ENCODE results near the gene LRRC45.

LRRC45 gene

GRCh38 chr17:82053556-82054263, 30.6 kb downstream of the LRRC45 start:
- no peak for DNase-seq

DNA sequence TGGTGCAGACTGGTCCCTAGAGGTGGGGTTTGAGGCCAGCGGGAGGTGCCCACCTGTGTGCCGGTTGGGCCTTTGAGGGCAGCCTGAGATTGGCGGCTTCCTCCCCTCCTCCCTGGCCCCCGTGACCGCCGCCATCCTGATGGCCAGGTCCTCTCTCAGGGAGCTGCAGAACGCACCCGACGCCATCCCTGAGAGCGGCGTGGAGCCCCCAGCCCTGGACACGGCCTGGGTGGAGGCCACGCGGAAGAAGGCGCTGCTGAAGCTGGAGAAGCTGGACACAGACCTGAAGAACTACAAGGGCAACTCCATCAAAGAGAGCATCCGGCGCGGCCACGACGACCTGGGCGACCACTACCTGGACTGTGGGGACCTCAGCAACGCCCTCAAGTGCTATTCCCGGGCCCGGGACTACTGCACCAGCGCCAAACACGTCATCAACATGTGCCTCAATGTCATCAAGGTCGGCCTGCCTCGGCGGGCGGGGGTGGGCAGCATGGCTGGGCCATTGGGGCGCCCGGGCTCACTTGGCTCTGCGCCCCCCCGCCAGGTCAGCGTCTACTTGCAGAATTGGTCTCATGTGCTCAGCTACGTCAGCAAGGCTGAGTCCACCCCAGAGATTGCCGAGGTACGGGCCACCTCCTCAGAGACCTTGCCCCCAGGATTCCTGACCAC, 31.4 kb downstream of the LRRC45 start:
- DNase-seq: no peak

DNA sequence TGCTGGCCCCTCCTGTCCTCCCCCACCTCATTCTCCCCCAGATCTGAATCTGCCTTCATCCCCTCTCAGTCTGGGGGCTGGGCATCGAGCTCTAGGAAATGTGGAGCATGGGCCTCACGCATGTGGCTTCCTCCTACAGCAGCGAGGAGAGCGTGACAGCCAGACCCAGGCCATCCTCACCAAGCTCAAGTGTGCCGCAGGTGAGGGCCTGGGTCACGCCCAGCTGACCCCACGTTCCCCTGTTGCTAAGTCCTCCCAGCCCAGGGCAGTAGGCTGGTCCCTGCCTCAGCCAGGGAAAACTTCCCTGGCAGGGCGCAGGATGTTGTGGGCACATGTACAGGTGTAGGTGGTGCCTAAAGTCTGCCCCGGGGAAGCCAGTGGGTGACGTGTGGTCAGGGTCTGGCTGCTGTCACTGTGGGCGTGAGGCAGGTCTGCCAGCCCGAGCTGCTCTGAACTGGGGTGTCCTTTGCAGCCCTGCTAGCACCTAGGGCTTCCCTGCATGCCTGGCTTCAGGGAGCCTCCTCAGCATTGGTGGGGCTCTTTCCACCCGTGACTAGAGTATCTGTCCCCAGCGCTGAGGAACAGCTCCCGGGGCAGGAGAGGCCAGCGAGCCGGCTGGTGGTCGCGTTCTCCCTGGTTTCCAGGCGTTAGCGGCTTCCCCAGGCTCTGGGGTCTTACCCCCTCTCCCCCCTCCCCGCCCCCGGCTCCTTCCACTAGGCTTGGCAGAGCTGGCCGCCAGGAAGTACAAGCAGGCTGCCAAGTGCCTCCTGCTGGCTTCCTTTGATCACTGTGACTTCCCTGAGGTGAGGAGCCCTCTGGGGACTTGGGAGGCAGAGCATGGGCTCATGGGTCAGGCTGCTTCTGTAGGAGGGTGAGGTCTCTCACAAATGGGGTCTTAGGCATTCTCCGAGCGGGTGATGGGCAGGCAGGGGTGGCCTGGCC, 32.2 kb downstream of the LRRC45 start:
- DNase-seq: no peak

DNA sequence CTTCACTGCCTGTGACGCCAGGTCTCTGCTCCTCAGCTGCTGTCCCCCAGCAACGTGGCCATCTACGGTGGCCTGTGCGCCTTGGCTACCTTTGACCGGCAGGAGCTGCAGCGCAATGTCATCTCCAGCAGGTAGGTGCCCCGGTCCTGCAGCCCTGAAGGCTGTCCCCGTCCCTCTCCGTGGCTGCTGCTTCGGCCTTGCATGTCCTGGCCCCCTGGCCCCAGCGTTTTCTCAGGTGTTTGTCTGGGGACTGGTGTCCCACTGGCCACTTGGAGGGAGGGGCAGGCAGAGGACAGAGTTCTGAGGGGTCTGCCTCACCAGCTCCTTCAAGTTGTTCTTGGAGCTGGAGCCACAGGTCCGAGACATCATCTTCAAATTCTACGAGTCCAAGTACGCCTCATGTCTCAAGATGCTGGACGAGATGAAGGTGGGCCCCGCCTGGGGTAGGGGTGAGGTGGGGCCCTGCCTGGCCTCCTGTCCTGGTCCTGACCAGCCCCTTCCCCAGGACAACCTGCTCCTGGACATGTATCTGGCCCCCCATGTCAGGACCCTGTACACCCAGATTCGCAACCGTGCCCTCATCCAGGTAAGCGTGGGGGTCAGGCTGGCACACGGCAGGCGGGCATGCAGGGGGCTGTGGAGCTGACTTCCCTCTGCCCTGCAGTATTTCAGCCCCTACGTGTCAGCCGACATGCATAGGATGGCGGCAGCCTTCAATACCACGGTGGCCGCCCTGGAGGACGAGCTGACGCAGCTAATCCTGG, 33.0 kb downstream of the LRRC45 start:
- DNase-seq: no peak

GRCh38 chr17:82056729-82057621, 33.9 kb downstream of the LRRC45 start:
- no peak for DNase-seq

DNA sequence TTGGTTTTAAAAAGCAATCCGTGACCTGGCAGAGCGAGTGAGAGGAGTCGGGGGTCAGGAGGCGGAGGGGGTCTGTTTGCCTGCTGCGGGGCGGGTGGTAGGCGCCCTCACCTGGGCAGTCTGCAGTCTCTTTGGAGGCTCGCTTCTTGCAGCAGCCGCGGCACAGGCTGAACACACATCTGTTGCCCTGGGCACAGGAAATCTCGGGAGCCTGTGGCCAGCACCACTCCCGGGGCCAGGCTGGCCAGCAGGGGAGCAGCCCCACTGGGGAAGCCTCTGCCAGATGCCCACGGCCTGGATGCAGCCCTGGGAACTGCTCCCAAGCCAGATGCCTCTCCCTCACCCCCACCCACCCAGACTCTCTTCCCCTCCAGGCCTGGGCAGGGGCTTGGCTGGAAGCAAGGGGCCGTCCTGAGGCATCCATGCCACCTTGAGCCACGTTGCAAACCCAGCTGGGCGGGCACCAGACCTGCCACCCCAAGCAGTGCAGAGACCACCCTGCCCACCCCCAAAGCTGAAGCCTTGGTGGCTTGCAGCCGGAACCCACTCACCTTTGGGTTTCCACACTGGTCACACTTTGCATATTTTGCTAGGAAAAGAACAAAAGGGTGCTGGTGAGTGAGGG, 35.2 kb downstream of the LRRC45 start:
- no peak for DNase-seq

DNA sequence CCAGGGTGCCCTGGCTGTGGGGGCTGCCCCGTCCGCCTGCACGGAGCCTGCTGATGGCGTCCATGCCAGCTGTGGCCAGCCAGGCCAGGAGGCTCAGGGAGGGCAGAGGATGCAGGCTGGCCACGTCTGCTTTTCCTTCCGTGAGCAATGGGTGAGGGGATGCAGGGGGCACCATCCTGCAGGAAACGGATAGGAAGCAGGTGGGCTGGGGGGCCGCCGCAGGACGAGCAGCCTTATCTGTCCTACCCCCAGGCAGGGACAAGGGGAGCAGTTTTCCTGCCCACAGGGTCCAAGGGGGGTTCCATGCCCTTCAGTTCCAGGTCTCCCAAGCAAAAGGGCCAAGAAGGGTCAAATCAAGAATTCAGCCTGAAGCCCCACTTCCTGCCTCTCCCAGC, 35.7 kb downstream of the LRRC45 start:
- no peak for DNase-seq

DNA sequence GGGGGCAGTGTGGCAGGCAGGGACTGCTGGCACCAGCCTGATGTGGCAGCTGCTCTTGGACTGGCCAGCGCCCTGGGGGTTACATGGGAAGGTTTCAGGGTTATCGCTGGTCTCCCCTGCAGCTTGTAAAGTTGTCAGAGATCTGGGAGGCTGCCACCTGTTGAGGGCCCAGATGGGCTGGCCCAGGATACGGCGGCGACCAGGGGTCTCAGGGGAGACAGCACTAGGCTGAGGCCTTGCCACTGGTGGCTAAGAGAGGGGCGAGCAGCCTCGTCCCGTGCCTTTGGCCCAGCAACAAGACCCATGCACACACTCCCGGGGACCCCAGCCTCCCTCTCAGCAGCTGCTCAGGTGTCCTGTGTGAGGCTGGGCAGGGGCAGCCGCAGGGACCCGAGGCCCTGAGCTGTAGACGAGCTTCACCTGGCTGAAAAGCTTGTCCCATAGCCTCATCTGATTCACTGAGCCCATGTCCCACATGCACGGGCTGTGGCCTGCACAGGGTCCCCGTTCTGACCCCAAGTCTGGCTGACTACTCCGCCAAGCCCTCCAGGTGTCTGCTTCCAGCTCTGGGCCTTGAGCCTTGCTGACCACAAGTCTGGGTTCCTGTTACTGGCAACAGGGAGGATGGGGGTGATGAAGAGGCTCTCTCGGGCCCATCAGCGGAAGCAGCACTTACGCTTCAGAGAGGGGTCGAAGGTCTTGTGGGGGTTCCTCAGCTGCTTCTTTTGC, 36.3 kb downstream of the LRRC45 start:
- DNase-seq: no peak

DNA sequence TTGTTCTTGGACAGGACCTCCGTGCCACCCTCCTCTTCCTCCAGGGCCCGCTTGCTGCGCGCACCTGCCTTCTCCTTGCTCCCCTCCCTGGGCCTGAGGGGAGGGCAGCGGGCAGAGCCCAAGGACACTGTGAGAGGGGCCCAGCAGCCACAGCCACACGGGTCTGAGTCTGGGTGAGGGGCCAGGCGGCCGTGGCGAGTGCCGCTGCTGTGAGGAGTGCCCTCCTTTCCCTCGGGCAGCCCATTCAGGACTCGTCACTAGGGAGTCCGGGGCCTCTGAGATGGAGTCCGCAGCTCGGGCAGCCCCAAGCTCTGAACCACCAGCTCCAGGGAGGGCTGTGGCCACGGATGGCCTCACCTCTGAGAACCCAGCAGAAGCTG, 36.9 kb downstream of the LRRC45 start:
- DNase-seq: no peak

GRCh38 chr17:82060614-82061013, 37.5 kb downstream of the LRRC45 start:
- DNase-seq: no peak

- DNase-seq: no peak
Measured at GRCh38 chr17:82061047-82061925, 38.2 kb downstream of the LRRC45 start.

- no peak for DNase-seq
Measured at GRCh38 chr17:82062076-82062983, 39.2 kb downstream of the LRRC45 start.

GRCh38 chr17:82062984-82063368, 39.9 kb downstream of the LRRC45 start:
- no peak for DNase-seq

DNA sequence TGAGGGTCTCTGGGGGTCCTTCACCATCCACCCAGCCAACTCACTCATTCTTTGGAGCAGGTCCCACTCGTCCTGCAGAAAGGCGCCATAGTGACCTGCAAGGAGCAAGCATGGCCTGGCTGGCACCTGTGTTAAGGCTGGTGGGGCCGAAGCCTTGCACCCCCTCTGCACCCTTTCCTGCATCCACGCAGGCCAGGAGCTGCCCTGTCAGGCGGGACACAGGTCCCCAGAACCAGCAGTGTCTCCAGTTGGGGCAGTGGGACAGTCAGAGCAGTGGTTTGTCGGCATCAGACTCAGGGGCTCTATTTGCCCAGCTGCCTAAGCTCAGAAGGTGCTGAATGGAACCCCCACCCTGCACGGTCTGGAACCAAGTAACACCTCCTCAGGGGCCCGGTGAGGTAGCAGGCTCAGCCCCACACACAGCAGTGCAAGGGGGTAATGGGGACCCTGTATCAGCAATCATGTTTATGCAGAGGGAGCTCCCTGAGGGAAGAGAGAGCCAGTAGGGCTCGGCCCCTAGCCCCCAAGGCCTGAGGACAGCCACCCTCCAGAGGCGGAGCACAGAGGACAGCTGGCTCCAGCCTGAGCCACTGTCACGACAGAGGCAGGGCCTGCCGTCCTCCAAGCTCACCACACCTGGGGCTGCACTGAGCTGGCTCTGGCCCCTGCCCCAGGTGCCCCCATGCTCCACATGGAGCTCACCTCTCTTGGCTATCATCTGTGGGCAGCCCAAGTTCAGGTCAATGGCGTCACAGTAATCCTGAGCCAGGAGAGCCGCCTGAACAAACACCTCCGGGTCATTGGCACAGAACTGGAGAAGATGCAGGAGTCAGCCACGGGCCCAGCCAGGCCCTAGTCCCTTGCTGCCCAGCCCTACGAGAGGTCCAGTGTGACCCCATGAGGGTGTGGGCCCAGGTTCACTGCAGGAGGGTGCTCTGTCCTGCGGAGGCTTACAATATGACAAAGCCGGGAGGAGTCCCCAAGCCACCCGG, 40.6 kb downstream of the LRRC45 start:
- no peak for DNase-seq

DNA sequence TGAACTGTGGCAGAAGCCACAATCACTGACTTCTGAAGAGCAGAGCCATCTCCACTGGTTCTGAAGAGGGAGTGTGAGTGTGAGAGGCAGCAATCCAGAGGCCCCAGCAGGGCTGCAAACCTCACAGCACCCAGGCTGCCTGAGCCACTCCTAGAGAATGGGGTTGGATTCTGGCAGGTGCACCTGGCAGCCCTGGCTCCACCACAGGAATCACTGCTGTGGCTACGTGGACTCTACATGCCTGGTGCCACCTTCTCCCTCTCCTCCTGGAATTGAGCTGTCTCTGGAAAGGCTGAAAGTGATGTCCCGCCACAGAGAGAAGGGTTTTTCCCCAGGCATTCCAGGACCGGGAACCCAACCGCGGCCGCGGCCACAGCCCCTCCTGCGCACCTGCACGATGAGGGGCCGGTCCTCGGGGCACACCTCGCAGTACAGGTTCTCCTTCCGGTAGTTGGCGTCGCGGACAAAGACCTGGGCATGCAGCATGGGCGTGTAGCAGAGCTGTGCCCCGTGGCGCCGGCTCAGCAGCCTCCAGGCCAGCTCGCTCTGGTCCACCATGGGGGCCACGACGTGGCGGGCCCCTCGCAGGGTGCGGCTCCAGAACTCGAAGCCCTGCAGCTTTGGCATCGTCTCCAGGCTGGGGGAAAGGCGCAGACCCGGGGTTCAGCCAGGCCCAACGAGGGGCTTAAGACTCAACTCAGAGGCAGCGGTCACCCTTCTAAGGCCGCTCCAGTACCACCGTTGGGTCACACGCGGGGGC, 41.5 kb downstream of the LRRC45 start:
- peak; percentile 11 for DNase-seq

- DNase-seq: no peak
Measured at GRCh38 chr17:82065193-82065637, 42.1 kb downstream of the LRRC45 start.

All from NCI-H774 (cell line).